Midbrain (tissue), 1 donor: Measurements from ENCODE around the gene HAVCR2.

Experiments
- DNase-seq: peaks from one replicate; lab custom pipeline; 2025; lab: John Stamatoyannopoulos, UW

HAVCR2 gene

GRCh38 chr5:157045601-157046000 lies 63.2 kb downstream of the HAVCR2 start:
- DNase-seq, result no peak

- DNase-seq, result no peak
These were observed 70.2 kb downstream of the HAVCR2 start for GRCh38 chr5:157038568-157039187.
